Left lung (tissue), 10 donors: ENCODE data around the gene KDM4C. TPM values are rescaled to one million over a fixed set of nuclear protein-coding genes. Genes with fewer than 3 reads are reported as not detected.

Experiments used
- ATAC-seq: fragments of 200-7000 bp; cut with Tn5 transposase; one replicate; pipeline ENCODE4 v1.9.1; 2020; ENCODE audit warnings: moderate library complexity
- DNase-seq, 4 donors: peaks; one replicate each; pipeline ENCODE4 v3.0.0-alpha.2; 2013 to 2020
- H3K27ac ChIP-seq, 2 donors: fragments of 200-600 bp; sonication (generic) in 1 of 2; one replicate each; pipeline versions ENCODE4 v1.5.0 to v1.8.0; 2020 to 2021
- H3K27me3 ChIP-seq, 2 donors: fragments of 200-600 bp; sonication (generic) in 1 of 2; one replicate each; pipeline versions ENCODE4 v1.5.0 to v1.8.0; 2020 to 2021
- H3K36me3 ChIP-seq, 2 donors: fragments of 200-600 bp; sonication (generic) in 1 of 2; one replicate each; pipeline versions ENCODE4 v1.5.0 to v1.8.0; 2020 to 2021
- H3K4me1 ChIP-seq, 2 donors: fragments of 200-600 bp; one replicate each; pipeline ENCODE4 v1.8.0; 2021
- H3K4me3 ChIP-seq, 2 donors: fragments of 200-600 bp; sonication (generic) in 1 of 2; one replicate each; pipeline versions ENCODE4 v1.5.0 to v1.8.0; 2020 to 2021; ENCODE audit warnings: mild to moderate bottlenecking in 1 of 2
- H3K9me3 ChIP-seq, 2 donors: fragments of 200-600 bp; sonication (generic) in 1 of 2; one replicate each; pipeline versions ENCODE4 v1.5.0 to v1.8.0; 2020 to 2021
- CTCF ChIP-seq, 2 donors: fragments of 200-600 bp; sonication (generic) in 1 of 2; IDR thresholded peaks; one replicate each; pipeline versions ENCODE4 v1.5.0 to v1.8.0; 2021; ENCODE audit warnings: antibody characterized with exemption in 2 of 2
- intact Hi-C, 2 donors: fragments of 100-400 bp; cut with DNase I; formaldehyde crosslinking; loops; one replicate each; pipeline versions ENCODE4 v1.11.2 to v1.14.2; 2022
- polyA plus RNA-seq, 6 donors: library from polyadenylated mRNA; unstranded; fragments of 120-200 nt; gene quantifications; one replicate each; pipeline ENCODE4 v1.2.1, GENCODE V29; 2013; ENCODE audit not compliant: insufficient read length in 6 of 6
- total RNA-seq, 2 donors: library from RNA; stranded (reverse); fragmentation: NEBNext Ultra II Directional; extraction: Animal tissue kit (Norgen Biotek cat#: 25700); gene quantifications; one replicate each; pipeline ENCODE4 v1.2.1, GENCODE V29; 2021
- donor health status: DM: no; HTN: yes; CAD: no.
- donor health status: DM: no; HTN: no; CAD: no.

The KDM4C gene
- total and polyA plus RNA-seq, 8 donors = 11.7 to 34.8 (median 15.2) TPM

GRCh38 chr9:7119612-7120011 is 361.8 kb downstream of the KDM4C start:
- ATAC-seq = no peak
- no peak for DNase-seq
- H3K27me3 ChIP-seq = no peaks in the 10 kb centered on the region
- intact Hi-C loops = no loop called here
- no peaks in the 10 kb centered on the region for H3K4me1 ChIP-seq
- H3K36me3 ChIP-seq = peaks cover 0 to 10% of the 10 kb centered on the region in 2 donors
- no peaks in the 10 kb centered on the region for H3K9me3 ChIP-seq
- no peak overlapping the region for H3K4me3 ChIP-seq
- TF ChIP-seq CTCF (IDR thresholded peaks at IDR 0.05) = no peak
- H3K27ac ChIP-seq = no peak overlapping the region

GRCh38 chr9:7121055-7121454 is 363.3 kb downstream of the KDM4C start:
- no peak for TF ChIP-seq CTCF (IDR thresholded peaks at IDR 0.05)
- Histone ChIP-seq H3K4me1 (no peaks in the 10 kb centered on the region), H3K27me3 (no peaks in the 10 kb centered on the region), H3K4me3 (no peak overlapping the region), H3K36me3 (peaks cover 0 to 7% of the 10 kb centered on the region in 2 donors), H3K27ac (no peak overlapping the region), H3K9me3 (no peaks in the 10 kb centered on the region)
- intact Hi-C loops = no loop called here
- no peak for DNase-seq
- ATAC-seq = peak; percentile 26

GRCh38 chr9:7121664-7122063 is 363.9 kb downstream of the KDM4C start:
- Histone ChIP-seq H3K36me3 (peaks cover 0 to 4% of the 10 kb centered on the region in 2 donors), H3K4me1 (no peaks in the 10 kb centered on the region), H3K27me3 (no peaks in the 10 kb centered on the region), H3K27ac (no peak overlapping the region), H3K4me3 (no peak overlapping the region), H3K9me3 (no peaks in the 10 kb centered on the region)
- DNase-seq = no peak
- TF ChIP-seq CTCF (IDR thresholded peaks at IDR 0.05) = no peak
- ATAC-seq = no peak
- intact Hi-C loops = no loop called here

GRCh38 chr9:7123743-7124142 is 366.0 kb downstream of the KDM4C start:
- intact Hi-C loops = no loop called here
- no peak for ATAC-seq
- H3K4me3 ChIP-seq = no peak overlapping the region
- H3K9me3 ChIP-seq = no peaks in the 10 kb centered on the region
- peaks cover 0 to 15% of the 10 kb centered on the region in 2 donors for H3K36me3 ChIP-seq
- no peak for TF ChIP-seq CTCF (IDR thresholded peaks at IDR 0.05)
- H3K27me3 ChIP-seq = no peaks in the 10 kb centered on the region
- H3K27ac ChIP-seq = no peak overlapping the region
- no peak for DNase-seq
- no peaks in the 10 kb centered on the region for H3K4me1 ChIP-seq

GRCh38 chr9:7125231-7125630 is 367.5 kb downstream of the KDM4C start:
- TF ChIP-seq CTCF (IDR thresholded peaks at IDR 0.05) = no peak
- Histone ChIP-seq H3K9me3 (no peaks in the 10 kb centered on the region), H3K4me1 (no peaks in the 10 kb centered on the region), H3K27ac (no peak overlapping the region), H3K4me3 (no peak overlapping the region), H3K36me3 (peaks cover 0 to 29% of the 10 kb centered on the region in 2 donors), H3K27me3 (no peaks in the 10 kb centered on the region)
- ATAC-seq (no peak), DNase-seq (no peak)
- intact Hi-C loops = no loop called here
